Liver (tissue), 9 donors: ENCODE data around the gene TMCO2. TPM values are rescaled to one million over a fixed set of nuclear protein-coding genes. Genes with fewer than 3 reads are reported as not detected.

Experiments
- DNase-seq: peaks from one replicate; pipeline ENCODE4 v3.0.0-alpha.2; 2017; ENCODE audit warnings: low spot score
- H3K27ac ChIP-seq, 2 donors: one replicate each; pipeline ENCODE4 v1.7.0; 2013; ENCODE audit warnings: inconsistent platforms in 2 of 2, low read length in 2 of 2, control low read depth in 1 of 2, low read depth in 1 of 2, mild to moderate bottlenecking in 1 of 2
- H3K27me3 ChIP-seq, 4 donors: one replicate each; pipeline versions ENCODE4 v1.6.1 to v1.7.0; 2013; ENCODE audit warnings: low read length in 3 of 4, inconsistent platforms in 1 of 4, mild to moderate bottlenecking in 1 of 4, moderate library complexity in 1 of 4; ENCODE audit not compliant: control insufficient read depth in 4 of 4, insufficient read depth in 4 of 4
- H3K36me3 ChIP-seq, 4 donors: one replicate each; pipeline versions ENCODE4 v1.6.1 to v1.7.0; 2013; ENCODE audit warnings: low read length in 3 of 4, mild to moderate bottlenecking in 3 of 4, low read depth in 1 of 4, moderate library complexity in 1 of 4; ENCODE audit not compliant: control insufficient read depth in 4 of 4, insufficient read depth in 3 of 4
- H3K4me1 ChIP-seq, 4 donors: one replicate each; pipeline versions ENCODE4 v1.6.1 to v1.7.0; 2013; ENCODE audit warnings: low read length in 3 of 4, mild to moderate bottlenecking in 3 of 4, moderate library complexity in 1 of 4; ENCODE audit not compliant: control insufficient read depth in 4 of 4, insufficient read depth in 4 of 4
- H3K4me3 ChIP-seq, 3 donors: one replicate each; pipeline versions ENCODE4 v1.6.1 to v1.7.0; 2013; ENCODE audit warnings: low read length in 3 of 3, control low read depth in 1 of 3, low read depth in 1 of 3, mild to moderate bottlenecking in 1 of 3
- H3K9ac ChIP-seq, 2 donors: one replicate each; pipeline ENCODE4 v1.7.0; 2013; ENCODE audit warnings: low read length in 2 of 2, mild to moderate bottlenecking in 2 of 2, moderate library complexity in 2 of 2, control low read depth in 1 of 2, low read depth in 1 of 2
- H3K9me3 ChIP-seq, 4 donors: one replicate each; pipeline versions ENCODE4 v1.6.1 to v1.7.0; 2013; ENCODE audit warnings: low read length in 3 of 4; ENCODE audit not compliant: control insufficient read depth in 4 of 4
- CTCF ChIP-seq: fragments of 150-350 bp; IDR thresholded peaks from 2 replicates; pipeline ENCODE4 v1.5.1; 2017; ENCODE audit warnings: improper control_type of control experiment, low read depth, low read length; ENCODE audit not compliant: missing input control
- GABPA ChIP-seq, 2 donors: IDR thresholded peaks in 1 of 2; conservative IDR thresholded peaks in 1 of 2; 2 replicates each; pipeline ENCODE4 v1.6.1; 2016; ENCODE audit warnings: antibody characterized with exemption in 2 of 2, mild to moderate bottlenecking in 1 of 2, moderate library complexity in 1 of 2
- HNF4A ChIP-seq, 2 donors: conservative IDR thresholded peaks; 2 replicates each; pipeline ENCODE4 v1.6.1; 2016; ENCODE audit warnings: antibody characterized with exemption in 2 of 2, mild to moderate bottlenecking in 2 of 2
- NR2F2 ChIP-seq: IDR thresholded peaks from 2 replicates; pipeline ENCODE4 v1.6.1; 2016; ENCODE audit warnings: antibody characterized with exemption
- RXRA ChIP-seq, 2 donors: IDR thresholded peaks; 2 replicates each; pipeline ENCODE4 v1.6.1; 2017 to 2018; ENCODE audit warnings: antibody characterized with exemption in 2 of 2, mild to moderate bottlenecking in 1 of 2
- SP1 ChIP-seq: IDR thresholded peaks from 2 replicates; pipeline ENCODE4 v1.6.1; 2018; ENCODE audit warnings: antibody characterized with exemption, mild to moderate bottlenecking
- YY1 ChIP-seq: IDR thresholded peaks from 2 replicates; pipeline ENCODE4 v1.6.1; 2016; ENCODE audit warnings: antibody characterized with exemption, mild to moderate bottlenecking
- WGBS: extraction: QIAGEN DNeasy Blood & Tissue Kit; methylation state at CpG from one replicate; pipeline ENCODE4 v1.1.7; 2013; 5-methylcytosine and 5-hydroxymethylcytosine counted together
- polyA plus RNA-seq, 2 donors: library from polyadenylated mRNA; stranded (reverse) in 1 of 2; unstranded in 1 of 2; fragments of 200-250 nt in 1 of 2; fragments of >200 nt in 1 of 2; fragmentation: Nextera tagmentation in 1 of 2; extraction: Ambion mirVana in 1 of 2; gene quantifications; one replicate each; pipeline versions ENCODE4 v1.2.1 to v1.2.3, GENCODE V29; 2013 to 2015
- total RNA-seq, 2 donors: library from RNA; depleted of rRNA; stranded (reverse); fragments of >200 nt; gene quantifications; one replicate each; pipeline ENCODE4 v1.2.3, GENCODE V29; 2014
- TF ChIP-seq, protein P1 (sequence below): IDR thresholded peaks from 2 replicates; pipeline ENCODE4 v1.6.1; 2016; ENCODE audit warnings: antibody characterized with exemption
- TF ChIP-seq, protein P2 (sequence below): IDR thresholded peaks from 2 replicates; pipeline ENCODE4 v1.6.1; 2016; ENCODE audit warnings: antibody characterized with exemption, mild to moderate bottlenecking
- TF ChIP-seq, protein P3 (sequence below): IDR thresholded peaks from 2 replicates; pipeline ENCODE4 v1.6.1; 2016; ENCODE audit warnings: antibody characterized with exemption
- donor health status: healthy.
- donor health status: healthy.
- donor health status: healthy.
- donor health status: healthy.
- donor health status: healthy.

The TMCO2 gene
- total and polyA plus RNA-seq, 4 donors, result not detected

- 94% methylated on average over 9 of the region's 9 CpGs for WGBS
- Histone ChIP-seq H3K36me3 (no peaks in the 10 kb centered on the region), H3K27me3 (no peaks in the 10 kb centered on the region), H3K9ac (no peak overlapping the region), H3K4me1 (no peaks in the 10 kb centered on the region), H3K27ac (no peak overlapping the region), H3K4me3 (no peak overlapping the region), H3K9me3 (no peaks in the 10 kb centered on the region)
- TF ChIP-seq RXRA (IDR thresholded peaks at IDR 0.05) (no peak), NR2F2 (no peak), YY1 (no peak)
- TF ChIP-seq, protein P1, sequence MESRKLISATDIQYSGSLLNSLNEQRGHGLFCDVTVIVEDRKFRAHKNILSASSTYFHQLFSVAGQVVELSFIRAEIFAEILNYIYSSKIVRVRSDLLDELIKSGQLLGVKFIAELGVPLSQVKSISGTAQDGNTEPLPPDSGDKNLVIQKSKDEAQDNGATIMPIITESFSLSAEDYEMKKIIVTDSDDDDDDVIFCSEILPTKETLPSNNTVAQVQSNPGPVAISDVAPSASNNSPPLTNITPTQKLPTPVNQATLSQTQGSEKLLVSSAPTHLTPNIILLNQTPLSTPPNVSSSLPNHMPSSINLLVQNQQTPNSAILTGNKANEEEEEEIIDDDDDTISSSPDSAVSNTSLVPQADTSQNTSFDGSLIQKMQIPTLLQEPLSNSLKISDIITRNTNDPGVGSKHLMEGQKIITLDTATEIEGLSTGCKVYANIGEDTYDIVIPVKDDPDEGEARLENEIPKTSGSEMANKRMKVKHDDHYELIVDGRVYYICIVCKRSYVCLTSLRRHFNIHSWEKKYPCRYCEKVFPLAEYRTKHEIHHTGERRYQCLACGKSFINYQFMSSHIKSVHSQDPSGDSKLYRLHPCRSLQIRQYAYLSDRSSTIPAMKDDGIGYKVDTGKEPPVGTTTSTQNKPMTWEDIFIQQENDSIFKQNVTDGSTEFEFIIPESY, result no peak
- TF ChIP-seq, protein P2, sequence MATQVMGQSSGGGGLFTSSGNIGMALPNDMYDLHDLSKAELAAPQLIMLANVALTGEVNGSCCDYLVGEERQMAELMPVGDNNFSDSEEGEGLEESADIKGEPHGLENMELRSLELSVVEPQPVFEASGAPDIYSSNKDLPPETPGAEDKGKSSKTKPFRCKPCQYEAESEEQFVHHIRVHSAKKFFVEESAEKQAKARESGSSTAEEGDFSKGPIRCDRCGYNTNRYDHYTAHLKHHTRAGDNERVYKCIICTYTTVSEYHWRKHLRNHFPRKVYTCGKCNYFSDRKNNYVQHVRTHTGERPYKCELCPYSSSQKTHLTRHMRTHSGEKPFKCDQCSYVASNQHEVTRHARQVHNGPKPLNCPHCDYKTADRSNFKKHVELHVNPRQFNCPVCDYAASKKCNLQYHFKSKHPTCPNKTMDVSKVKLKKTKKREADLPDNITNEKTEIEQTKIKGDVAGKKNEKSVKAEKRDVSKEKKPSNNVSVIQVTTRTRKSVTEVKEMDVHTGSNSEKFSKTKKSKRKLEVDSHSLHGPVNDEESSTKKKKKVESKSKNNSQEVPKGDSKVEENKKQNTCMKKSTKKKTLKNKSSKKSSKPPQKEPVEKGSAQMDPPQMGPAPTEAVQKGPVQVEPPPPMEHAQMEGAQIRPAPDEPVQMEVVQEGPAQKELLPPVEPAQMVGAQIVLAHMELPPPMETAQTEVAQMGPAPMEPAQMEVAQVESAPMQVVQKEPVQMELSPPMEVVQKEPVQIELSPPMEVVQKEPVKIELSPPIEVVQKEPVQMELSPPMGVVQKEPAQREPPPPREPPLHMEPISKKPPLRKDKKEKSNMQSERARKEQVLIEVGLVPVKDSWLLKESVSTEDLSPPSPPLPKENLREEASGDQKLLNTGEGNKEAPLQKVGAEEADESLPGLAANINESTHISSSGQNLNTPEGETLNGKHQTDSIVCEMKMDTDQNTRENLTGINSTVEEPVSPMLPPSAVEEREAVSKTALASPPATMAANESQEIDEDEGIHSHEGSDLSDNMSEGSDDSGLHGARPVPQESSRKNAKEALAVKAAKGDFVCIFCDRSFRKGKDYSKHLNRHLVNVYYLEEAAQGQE, result no peak
- TF ChIP-seq, protein P3, sequence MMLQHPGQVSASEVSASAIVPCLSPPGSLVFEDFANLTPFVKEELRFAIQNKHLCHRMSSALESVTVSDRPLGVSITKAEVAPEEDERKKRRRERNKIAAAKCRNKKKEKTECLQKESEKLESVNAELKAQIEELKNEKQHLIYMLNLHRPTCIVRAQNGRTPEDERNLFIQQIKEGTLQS, result no peak
- no peak for DNase-seq
Observed at GRCh38 chr1:40300651-40301050, 52.9 kb downstream of the TMCO2 start.

- 96% methylated on average over 10 of the region's 10 CpGs for WGBS
- TF ChIP-seq SP1 (no peak), RXRA (IDR thresholded peaks at IDR 0.05) (no peak), CTCF (no peak), GABPA (IDR thresholded peaks at IDR 0.05 in 1 of 2, conservative IDR thresholded peaks at IDR 0.05 in 1 of 2) (no peak), HNF4A (conservative IDR thresholded peaks at IDR 0.05) (no peak)
- TF ChIP-seq, protein P2, result no peak
- DNase-seq, result no peak
Observed at GRCh38 chr1:40301066-40301465, 53.3 kb downstream of the TMCO2 start.

More at GRCh38 chr1:40301066-40301465, 53.3 kb downstream of the TMCO2 start:
- no peak overlapping the region for H3K9ac ChIP-seq
- no peaks in the 10 kb centered on the region for H3K4me1 ChIP-seq
- H3K9me3 ChIP-seq, result no peaks in the 10 kb centered on the region
- no peaks in the 10 kb centered on the region for H3K27me3 ChIP-seq
- no peak overlapping the region for H3K27ac ChIP-seq
- H3K36me3 ChIP-seq, result no peaks in the 10 kb centered on the region
- H3K4me3 ChIP-seq, result no peak overlapping the region

Other genes starting within 250 kb of the TMCO2 start
- 100 to 1,000 TPM in 1 of 2 donors, 10 to 100 TPM in 1; 75.5 to 105 TPM for gene CAP1, start 207.2 kb upstream of the TMCO2 start, total RNA-seq
- 10 to 100 TPM; 77.4 to 91.7 TPM for gene CAP1, start 207.2 kb upstream of the TMCO2 start, polyA plus RNA-seq
- 10 to 100 TPM; 20.3 to 46.8 TPM for gene PPT1, start 150.7 kb upstream of the TMCO2 start, total RNA-seq
- 10 to 100 TPM; 15.4 to 33.9 TPM for gene PPT1, start 150.7 kb upstream of the TMCO2 start, polyA plus RNA-seq
- gene RLF, start 86.5 kb upstream of the TMCO2 start, total RNA-seq, result 10 to 100 TPM; 10.2 to 13.4 TPM
- gene RLF, start 86.5 kb upstream of the TMCO2 start, polyA plus RNA-seq, result 1 to 10 TPM; 1.7 to 2.5 TPM
- 10 to 100 TPM; 24.4 to 40.1 TPM for gene ZMPSTE24, start 10.3 kb downstream of the TMCO2 start, total RNA-seq
- gene ZMPSTE24, start 10.3 kb downstream of the TMCO2 start, polyA plus RNA-seq, result 10 to 100 TPM; 17.3 to 20.8 TPM
- gene COL9A2, start 69.3 kb downstream of the TMCO2 start, total RNA-seq, result under 1 TPM; 0.19 to 0.75 TPM
- gene COL9A2, start 69.3 kb downstream of the TMCO2 start, polyA plus RNA-seq, result under 1 TPM; 0.22 to 0.46 TPM
- 10 to 100 TPM; 20.0 to 36.8 TPM for gene SMAP2, start 125.8 kb downstream of the TMCO2 start, total RNA-seq
- gene SMAP2, start 125.8 kb downstream of the TMCO2 start, polyA plus RNA-seq, result 10 to 100 TPM; 25.5 to 34.1 TPM
- gene ZFP69B, start 202.5 kb downstream of the TMCO2 start, total RNA-seq, result under 1 TPM; 0.79 to 0.92 TPM
- gene ZFP69B, start 202.5 kb downstream of the TMCO2 start, polyA plus RNA-seq, result under 1 TPM; 0.19 to 0.45 TPM
- gene ZFP69, start 229.4 kb downstream of the TMCO2 start, total RNA-seq, result 1 to 10 TPM; 1.3 to 1.9 TPM
- 1 to 10 TPM in 1 of 2 donors, under 1 TPM in 1; 0.96 to 1.2 TPM for gene ZFP69, start 229.4 kb downstream of the TMCO2 start, polyA plus RNA-seq